SIG-M5 treated with dmso at 0.1 percent for 504 hours (cell line): ENCODE measurements around the gene PHACTR1.
"Not testable (repeated sequence)": the region's sequence is repeated elsewhere in the genome, so short reads cannot be mapped to it uniquely, and the experiment has no call there.

Experiments
- DNase-seq: peaks from one replicate; lab custom pipeline; 2025; ENCODE audit not compliant: unreplicated experiment; lab: John Stamatoyannopoulos, UW

The PHACTR1 gene

DNA sequence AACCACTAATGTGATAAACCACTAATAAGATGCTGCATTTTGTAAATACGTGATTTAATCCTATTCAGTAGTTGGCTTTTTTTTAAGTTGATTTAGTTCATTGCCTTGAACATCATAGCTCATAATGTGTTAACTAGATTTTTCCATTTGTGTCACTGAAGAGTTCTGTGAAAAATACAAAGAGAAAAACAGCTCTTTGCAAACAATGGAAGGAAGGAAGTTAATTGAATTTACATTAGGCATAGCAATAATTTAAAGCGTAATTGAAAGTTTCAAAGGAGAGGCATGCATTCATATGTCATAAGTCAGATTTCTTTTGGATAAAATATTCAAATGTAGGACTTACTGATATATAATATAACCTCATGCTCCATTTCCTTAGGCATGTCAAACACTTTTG is 509.5 kb downstream of the PHACTR1 start:
- no peak for DNase-seq

DNA sequence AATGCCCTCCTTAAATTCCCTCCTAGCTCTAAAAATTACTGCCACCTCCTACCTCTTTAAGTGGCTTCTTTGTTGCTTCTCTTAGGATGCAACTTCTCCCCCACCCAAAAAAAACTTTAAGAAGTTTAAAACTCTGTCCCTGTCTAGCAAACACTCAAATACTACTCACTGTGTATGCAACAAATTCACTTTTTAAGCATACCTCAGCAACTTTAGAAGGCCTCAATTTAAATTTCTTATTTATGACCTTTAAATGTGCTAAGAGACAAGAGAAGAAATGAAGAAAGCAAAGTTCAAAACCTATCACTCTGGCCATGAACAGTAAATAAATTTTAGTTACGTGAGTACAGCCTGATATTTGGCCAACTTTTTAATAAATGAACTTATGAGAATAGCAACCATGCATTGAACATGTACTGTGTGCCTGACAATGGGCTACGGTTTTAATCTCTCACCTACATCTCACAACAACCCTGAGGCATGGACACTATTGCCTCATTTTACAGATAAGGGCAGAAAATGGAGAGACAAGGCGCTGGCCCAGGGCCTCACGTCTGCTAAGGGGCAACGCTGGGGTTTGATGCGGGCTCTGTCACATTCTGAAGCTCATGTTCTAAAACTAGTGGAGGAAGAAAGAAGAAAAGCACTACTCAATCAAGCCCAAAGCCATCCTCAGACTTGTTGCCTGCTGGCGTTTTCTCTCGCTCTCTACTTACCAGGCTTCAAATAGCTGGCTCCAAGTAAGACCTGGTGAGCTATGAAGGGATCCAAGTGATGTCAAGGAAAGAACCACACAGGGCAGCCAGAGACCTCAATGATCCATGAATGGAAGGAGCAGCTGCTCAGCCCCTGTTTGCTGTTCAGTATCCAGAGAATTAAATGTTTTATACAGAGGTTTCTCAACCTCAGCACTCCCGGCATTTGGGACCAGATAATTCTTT is 512.0 kb downstream of the PHACTR1 start:
- no peak for DNase-seq

DNA sequence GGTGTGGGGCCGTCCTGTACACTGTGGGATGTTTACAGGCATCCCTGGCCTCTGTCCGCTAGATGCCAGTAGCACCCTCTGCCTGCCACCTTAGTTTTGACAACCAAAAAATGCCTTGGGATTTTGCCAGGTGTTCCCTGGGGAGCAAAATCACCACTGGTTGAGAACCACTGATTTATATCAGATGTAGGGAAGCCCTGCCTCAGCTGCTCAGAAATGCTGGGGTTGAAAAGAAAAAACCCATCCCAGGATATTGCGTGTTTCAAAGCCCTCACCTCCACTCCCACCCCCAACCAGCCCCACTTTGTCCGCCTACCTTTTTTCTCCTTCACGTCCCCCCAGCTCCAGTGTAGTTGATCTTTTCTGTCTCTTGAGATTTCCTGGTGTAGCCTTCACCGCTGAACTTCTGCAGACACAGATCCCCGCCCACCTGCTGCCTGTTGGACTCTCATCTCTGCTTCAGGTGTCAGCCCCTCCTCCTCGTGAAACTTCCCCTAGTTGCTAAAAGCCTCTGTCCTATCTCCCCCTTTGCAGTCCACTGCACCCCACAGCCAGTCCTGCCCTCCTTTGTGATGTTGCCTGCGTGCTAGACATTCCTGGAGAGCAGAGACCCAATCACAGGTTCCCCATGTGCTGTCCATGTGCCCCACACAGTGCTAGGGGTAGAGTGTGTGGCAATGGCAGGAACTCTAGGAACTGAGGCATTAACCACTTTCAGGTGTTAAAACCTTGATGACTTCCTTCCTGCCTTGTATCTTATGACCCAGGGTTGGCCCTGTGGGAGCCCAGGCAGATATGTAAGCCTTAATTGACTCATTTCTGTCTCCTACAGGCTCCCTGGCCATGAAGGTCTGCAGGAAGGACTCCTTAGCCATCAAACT is 512.9 kb downstream of the PHACTR1 start:
- DNase-seq, result no peak

DNA sequence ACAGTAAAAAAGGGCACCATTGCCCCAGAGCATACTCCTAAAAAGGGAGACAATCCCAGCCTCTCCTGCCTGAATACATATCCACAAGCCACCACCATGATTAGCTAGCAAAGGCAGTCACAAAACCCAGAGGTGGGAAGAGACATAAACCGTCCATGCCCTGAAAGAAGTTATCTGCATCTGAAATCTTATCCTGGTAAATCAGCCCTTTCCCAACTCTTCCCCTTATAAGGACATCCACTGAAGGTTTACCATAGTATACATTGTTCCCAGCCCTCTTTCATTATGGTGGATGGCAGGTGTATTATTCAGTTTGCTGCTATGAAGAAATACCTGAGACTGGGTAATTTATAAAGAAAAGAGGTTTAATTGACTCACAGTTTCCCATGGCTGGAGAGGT is 516.5 kb downstream of the PHACTR1 start:
- DNase-seq, result no peak

DNA sequence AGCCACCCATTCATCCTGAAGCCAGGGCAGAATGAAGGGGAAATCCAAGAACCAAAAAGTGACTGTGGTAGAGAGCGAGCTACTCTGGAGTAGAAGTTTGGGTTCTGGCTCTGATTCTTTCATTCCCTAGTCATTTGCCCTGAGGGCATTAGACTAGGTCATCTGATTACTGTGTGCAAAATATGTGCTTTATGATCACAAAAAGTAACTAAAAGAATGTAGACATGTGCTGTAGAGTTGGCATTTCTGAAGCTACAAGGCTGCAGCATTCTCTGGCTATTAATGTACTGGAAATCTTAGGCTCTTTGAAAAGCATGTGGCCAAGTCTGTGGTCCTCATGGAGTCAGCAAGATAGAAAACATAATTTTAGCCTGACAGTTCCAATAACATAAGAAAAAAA is 517.6 kb downstream of the PHACTR1 start:
- no peak for DNase-seq

DNA sequence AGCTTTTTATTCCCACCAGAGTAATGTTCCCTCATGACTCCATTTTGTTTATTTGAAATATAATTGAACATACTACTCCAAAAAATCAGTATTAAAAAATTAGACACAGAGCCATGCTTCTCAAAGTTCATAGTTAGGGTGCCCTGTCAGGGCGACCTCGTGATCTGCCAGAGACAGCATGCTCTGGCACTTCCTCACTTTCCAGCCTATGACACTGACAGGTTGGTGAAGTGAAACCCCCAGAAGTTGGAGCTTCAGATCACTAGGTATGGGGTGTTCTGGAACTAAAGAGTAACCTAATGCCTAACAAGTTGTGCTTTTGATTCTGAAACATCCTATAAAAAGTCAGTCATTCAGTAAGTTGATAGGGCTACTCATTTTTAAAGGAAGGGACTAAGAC is 518.8 kb downstream of the PHACTR1 start:
- no peak for DNase-seq

DNA sequence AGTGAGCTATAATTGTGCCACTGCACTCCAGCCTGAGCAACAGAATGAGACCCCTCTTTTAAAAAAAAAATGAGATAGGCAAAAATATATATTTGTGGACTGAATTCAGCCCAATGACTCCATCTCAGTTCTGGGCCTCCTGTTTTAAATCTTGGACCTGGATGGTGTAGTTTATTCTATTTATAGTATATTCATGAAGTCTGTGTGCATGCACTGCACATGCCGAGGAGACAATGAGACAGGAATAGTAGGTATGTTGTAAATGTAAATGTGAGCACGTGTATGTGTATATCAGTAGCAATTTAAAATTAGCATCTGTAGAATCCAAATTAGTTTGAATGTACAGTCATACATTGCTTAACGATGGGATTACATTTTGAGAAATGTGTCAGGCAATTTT is 520.8 kb downstream of the PHACTR1 start:
- DNase-seq, result no peak

DNA sequence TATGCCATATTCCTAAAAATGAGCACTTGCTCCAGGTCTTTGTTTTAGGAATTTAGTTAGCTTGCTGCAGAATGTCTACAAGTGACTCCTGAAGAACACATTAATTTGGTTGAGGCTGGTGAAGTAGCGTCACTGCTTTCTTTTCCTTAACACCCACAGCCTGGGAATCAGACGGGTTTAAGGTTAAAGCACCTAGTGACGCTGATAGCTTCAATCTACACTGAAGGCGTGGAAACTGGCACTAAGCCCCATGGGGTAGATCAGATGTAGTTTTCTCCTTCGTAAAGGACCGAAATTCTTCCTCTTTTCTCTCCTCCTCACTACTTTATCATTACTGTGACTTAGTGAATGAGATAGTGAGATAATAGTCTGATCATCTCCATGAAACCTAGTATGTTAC is 521.5 kb downstream of the PHACTR1 start:
- no peak for DNase-seq

DNA sequence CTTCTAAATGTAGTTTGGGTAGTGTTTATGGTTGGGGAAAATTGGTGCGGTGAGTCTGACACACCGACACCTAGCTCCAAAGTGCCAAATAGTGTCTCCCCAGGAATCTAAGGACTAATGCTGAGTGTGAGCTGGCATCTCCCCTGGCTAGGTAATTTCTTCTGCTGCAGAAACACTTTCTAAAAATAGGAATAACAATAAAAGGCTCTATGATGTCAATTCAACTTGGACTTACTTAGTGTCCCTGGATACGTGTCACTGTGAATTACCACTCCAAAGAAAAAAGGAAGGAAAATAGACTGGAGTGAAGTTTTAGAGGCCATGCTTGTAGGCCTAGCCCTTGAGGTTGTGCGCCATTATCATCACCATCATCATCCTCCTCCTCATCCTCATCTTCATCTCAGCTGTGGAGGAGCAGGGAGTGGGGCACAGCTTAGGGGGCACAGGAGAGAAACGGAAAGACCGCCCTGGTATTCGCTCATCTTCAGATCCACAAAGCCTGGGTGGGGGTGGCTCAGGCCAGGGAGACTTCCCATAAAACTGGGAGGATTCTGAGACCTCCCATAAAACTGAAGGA is 522.2 kb downstream of the PHACTR1 start:
- no peak for DNase-seq

DNA sequence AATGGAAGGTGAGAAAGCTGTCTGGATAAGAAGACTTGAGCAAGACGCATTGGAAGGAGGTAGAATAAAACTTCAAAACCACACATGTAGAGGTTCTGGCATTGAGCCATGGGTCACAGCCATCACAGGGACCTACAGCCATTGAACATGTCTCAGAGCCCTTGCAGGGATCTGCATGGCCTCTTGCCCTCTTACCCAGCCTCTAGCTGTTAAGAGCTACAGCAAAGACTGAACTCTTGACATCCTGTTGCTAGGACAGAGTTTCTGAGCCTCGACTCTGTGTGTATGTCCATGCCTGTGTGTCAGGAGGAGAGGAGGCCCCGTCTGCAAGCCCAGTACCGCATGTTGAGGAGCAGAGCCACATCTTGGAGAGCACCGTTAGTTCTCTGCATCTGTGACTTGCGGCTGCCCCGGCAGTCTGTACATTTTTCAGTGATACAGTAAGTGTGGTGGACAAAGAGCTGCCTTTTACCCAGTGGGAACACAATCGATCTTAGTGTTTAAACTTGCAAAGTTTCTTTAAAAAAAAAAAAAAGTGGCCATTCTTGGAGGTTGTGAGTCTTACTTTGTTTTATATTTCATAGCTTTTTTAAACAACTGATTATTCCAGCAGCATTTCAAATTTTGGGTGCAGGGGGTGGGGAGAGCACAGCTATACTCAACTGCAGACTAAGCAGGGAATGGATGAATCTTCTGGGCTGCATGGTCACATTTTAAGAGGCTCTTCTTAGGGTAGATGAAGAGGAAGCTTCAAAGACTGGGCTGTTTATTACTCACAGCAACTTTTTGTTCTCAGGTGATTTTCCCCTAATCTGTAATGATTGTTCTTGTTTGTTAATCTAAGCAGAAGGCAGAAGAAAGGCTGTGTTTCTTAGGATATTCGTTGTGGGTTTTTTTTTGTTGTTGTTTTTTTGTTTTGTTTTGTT is 523.2 kb downstream of the PHACTR1 start:
- DNase-seq, result no peak

DNA sequence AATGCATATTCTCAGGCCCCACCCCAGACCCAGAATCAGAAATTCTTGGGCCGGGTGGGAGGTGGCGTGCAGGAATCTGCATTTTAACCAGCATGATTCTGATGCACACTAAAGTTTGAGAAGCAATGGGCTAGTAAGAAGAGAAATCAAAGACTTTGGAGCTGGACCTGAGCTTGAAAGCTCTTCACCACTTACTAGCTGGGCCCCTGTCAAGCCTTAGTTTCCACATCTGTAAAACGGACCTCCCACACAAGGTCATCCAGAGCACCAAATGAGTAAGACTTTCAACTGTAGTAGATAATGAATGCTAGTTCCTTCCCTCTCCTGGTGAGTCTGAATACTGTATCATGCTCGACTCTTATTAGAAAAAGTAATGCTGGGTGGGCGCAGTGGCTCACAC is 524.8 kb downstream of the PHACTR1 start:
- no peak for DNase-seq

DNA sequence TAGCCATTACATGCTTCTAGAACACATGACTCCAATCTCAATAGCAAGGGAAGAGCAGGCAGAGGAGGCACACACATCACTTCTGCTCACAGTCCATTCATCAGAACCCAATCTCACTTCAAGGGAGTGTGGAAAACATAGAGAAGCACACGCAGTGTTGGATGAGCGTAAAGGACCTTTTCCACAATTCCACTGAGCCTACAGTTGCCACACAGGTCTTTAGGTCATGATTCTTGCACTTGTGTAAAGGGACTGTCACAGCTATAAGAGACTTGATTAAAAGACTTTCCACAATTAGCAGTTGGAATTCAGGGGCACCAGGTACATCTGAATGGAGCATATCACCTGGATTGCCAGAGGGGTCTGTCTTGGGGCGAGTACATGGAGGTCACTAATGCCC is 525.6 kb downstream of the PHACTR1 start:
- no peak for DNase-seq

DNA sequence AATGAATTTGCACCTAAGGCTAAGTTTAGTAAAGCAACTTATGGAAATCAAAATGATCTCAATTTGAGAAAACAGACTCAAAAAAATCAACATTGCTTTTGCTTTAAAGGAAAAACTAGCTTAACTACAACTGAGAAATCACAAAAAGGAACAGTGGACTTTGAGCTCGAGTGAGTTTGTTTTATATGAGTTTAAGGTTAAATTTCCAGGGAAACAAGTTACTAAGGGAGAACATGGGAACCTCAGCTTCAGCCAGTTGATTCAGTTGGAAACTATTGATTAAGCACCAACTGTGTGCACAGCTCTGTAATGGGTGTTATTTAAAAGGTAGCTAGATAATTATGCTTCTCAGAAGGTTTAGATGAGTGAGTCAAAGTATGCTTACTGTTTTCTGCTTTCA is 526.0 kb downstream of the PHACTR1 start:
- DNase-seq, result no peak

DNA sequence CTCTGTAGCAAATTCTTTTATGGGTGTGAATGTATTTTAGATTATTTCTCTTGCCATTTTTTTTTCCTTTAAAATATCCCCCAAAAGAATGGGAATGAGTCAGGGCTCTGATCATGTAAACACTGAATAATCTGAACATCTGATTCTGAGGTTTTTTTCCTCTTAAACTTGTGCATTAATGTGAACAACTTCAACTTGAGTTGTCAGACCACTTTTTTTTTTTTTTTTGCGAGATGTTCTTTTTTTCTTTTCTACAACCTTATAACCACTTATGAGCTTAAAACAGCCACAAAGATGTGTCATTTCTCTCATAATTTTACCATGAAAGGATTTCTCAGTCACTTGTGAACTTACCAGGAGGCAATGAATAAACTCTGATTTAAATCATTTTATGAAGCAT is 526.5 kb downstream of the PHACTR1 start:
- no peak for DNase-seq

DNA sequence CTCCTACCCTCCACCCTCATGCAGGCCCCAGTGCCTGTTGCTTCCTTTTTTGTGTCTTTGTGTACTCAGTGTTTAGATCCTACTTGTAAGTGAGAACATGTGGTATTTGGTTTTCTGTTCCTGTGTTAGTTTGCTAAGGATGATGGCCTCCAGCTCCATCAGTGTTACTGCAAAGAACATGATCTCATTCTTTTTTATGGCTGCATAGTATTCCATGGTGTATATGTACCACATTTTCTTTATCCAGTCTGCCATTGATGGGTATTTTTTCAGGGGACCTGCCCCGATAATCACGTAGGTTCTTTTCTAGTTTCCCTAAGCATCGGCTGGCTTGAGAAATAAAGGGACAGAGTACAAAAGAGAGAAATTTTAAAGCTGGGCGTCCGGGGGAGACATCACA is 527.2 kb downstream of the PHACTR1 start:
- DNase-seq, result not testable (repeated sequence)

DNA sequence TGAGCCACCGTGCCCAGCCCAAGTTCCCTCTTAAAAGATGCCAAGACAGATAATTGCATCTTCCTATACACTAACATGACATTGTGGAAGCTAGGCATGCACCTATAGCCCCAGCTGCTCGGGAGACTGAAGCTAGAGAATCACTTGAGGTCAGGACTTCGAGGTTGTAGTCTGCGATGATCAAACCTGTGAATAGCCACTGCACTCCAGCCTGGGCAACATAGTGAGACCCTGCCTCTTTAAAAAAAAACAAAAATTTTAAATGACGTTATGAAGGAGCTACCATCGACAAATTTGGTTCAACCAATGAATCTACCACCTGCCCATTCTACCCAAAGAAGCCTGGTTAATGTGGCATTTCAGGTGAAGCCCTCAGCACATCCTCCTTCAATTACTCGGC is 531.1 kb downstream of the PHACTR1 start:
- DNase-seq, result no peak

DNA sequence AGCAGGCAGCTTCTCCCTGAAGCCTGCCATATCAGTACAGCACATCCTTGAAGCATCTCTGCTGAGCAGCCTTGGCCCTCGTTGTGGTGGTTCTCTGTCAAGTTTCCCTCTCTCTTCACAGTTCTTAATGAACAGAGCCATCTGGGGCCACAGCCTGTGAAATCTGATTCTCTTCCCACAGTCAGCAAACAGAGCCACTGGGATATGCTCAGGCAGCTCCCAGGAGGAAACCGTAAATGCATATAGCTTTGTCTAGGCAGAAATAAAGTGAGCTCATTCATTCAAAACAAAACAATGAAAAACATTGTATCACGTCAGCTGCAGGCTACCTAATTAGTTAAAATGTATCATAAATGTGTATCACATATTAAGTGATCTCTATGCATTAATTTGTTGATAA is 531.5 kb downstream of the PHACTR1 start:
- no peak for DNase-seq

DNA sequence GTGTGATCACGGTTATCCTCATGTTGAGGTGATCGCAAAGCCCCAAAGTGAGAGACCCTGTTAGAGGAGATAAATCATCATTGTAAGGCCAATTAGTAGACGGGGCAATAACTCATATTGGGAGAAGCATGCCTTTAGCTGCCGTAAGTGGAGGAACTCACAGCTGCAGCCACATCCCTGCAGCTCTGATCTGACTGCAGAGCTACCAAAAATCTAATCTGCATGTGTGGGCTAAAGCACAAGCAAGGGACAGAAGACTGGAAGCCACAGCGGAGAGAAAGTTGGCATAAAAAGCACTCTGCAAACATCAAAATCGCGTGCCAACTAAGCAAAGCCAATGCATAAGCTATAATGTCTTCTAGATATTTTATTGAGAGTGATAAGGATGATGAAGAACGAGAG is 532.0 kb downstream of the PHACTR1 start:
- no peak for DNase-seq

DNA sequence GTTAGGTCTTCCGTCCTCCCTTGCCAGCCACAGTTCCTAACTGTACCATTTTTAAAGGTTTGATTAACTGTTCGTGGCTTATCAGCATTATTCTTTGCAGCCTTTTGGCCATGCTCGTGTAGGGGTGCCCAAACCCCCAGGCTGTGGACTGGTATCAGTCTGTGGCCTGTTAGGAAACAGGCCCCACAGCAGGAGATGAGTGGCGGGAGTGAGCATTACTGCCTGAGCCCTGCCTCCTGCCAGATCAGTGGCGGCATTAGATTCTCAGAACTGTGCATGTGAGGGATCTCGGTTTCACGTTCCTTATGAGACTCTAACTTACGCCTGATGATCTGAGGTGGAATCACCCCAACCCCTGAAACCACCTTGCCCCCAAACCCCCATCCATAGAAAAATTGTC is 532.4 kb downstream of the PHACTR1 start:
- DNase-seq, result no peak

DNA sequence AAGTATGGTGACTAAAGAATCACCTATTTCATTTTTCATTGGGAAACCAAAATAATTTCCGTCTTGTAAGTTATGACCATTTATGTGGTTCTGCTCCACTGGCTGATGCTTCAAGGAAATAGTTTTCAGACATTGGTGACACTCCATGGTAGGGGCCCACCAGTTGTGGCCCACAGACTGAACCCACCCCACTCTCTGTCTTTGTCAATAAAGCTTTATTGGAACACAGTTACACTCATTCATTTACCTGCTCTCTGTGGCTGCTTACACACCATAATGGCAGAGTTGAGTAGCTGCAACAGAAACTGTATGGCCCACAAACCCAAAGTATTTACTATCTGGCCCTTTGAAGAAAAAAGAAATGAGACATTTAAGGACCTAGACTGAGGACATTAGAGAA is 533.2 kb downstream of the PHACTR1 start:
- DNase-seq, result no peak

DNA sequence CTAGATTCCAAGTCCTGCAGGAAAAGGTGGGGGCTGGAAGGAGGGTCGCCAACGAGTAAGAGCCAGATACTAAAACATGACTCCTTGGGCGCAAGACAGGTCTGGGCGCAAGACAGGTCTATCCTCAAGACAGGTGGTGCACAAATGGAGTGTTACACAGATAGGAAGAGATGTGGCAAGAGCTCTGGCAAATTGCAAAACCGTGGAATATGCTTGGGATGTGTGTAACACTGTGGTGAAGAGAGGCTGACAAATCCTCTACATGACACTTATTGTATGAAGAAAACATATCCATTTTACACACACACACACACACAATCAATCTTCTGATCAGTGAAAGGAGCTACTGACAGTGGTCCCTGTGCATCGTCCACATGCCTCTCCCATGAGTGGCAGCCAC is 534.1 kb downstream of the PHACTR1 start:
- no peak for DNase-seq
